Stimulated activated CD8-positive, alpha-beta memory T cell treated with anti-CD3 and anti-CD28 coated beads, Interleukin-7, amount 100 ng/mL, for 24 hours (primary cell): ENCODE measurements around the gene C4orf51.

Source experiments
- DNase-seq: peaks from one replicate; pipeline ENCODE4 v3.0.0-alpha.2; 2020; ENCODE audit warnings: low read depth

The C4orf51 gene

DNA sequence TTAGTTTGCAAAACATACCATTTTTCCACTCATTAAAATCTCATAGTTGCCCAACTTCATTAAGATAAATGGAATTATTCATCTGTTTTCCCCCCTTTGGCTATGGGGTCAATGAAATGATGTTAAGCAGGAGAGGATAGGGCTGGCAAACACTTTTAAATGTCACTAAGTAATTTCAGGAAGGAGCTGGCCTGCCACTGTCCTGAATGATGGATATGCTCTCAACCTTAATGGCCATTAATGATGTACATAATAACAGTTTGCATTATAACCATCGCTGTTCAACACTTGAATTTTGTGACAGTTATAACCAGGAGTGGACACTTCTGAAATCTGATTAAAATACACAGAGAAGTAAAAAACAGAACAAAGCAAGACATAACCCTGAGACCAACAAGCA lies 77.2 kb downstream of the C4orf51 start:
- DNase-seq = no peak

DNA sequence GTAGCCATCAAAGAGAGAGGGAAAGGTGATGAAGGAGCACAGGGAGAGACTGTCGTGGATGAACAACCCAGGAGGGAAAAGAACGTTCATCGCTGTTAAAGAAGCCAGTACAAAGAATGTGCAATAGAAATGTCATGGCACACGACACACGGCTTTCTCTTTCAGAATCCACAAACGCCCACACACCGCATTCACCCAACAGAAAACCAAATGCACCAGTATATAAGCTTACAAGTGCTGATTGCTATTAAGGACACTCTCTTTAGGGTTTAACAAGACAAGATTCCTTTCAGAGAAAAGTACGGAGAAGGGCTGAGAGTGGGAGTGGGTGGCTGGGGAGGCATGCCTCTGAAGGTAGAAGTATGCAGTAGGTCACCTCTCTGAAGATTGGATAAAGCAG lies 80.2 kb downstream of the C4orf51 start:
- no peak for DNase-seq

DNA sequence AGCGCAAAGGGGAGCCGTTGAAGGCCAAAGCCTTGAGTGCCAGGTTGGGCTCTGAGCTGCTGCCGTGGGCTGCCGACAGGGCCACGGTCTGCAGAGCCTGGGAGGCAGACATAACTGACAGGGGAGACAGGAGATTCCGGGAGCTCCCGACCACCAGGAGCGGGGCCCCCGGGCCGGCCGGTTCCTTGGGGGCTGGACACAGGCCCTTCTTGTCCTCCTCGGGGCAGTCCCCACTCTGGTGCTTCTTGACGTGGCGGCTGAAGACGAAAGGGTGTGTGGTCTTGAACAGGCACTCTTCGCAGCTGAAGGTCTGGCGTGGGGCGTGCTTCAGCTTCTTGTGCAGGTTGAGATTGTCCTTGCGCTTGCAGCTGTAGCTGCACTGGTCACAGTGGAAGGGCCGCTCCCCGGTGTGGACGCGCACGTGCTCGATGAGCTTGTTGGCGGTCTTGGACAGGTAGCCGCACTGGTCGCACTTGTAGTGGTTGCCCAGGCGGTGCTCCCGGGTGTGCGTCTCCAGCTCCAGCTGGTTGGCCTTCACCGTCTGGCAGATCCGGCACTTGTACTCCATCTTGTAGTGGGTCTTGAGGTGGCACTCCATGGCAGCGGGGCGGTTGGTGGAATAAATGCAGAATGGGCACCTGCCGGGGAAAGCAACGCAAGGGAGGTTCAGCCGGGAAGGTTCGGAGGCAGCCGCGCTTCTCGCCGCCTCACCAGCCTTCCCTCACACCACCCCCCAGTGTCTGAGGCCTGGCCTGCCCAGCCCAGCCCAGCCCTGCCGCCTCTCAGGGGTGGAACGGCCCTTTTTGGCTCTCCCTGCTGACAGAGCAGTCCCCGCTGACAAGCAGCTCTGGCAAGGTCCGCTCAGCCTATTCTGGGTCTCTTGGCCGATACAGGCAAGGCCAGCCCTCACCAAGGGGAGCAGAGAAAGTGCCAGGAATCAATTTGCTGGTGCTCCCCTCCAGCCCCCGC lies 81.3 kb downstream of the C4orf51 start:
- no peak for DNase-seq

DNA sequence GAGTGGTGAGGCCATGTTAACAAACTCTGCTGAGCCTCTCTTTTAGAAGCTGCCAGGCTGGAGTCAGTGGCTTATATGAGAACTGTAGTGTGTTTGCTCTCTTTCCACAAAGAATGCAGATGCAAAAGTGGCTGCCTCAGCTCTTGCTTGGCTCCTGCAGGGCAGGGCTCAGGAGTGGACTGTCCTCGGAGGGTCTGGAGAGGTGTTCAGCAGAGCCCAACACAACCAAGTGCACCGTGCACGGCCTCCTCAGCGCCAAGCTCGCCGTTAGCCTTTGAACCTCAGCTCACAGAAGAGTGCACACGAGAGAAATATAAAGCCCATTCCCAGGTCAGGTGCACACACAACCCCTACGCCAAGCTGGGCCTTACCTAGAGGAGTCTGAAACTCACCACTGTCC lies 82.8 kb downstream of the C4orf51 start:
- no peak for DNase-seq

DNA sequence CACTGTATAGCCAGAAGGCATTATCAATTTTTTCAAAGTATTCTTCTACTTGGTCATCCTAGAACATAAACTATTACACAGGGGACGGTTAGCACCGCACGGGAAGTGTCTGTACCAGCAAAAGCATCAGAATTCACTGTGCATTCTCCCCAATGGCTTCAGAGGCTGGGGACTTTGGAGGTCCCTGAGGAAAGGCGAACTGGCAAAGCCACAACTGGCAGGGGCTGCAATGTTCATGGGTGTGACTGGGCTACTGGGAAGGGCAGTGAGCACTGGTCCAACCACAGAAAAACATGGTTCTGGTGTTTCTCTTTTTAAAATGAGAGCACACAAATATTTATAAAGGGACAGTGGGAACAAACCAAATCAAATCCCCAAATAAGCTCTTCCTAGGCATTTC lies 83.5 kb downstream of the C4orf51 start:
- DNase-seq = no peak

DNA sequence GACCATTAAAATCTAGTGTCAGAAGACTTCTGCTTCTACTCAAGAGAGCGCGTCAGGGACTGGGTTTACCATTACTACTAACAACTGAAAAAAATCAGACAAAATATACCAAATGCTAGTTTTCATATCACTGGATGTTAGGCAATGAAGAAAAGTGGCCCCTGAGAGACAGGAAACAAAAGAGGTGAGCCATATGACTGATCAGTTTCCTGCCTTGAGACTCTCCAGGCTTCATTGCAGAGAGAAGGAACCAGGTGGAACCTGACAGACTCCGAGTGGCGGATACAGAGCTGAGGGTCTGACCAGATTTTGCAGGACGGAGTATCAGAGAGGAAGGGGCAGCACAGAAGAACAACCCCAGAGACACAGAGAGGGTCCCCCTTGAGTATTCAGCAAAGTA lies 86.3 kb downstream of the C4orf51 start:
- no peak for DNase-seq

DNA sequence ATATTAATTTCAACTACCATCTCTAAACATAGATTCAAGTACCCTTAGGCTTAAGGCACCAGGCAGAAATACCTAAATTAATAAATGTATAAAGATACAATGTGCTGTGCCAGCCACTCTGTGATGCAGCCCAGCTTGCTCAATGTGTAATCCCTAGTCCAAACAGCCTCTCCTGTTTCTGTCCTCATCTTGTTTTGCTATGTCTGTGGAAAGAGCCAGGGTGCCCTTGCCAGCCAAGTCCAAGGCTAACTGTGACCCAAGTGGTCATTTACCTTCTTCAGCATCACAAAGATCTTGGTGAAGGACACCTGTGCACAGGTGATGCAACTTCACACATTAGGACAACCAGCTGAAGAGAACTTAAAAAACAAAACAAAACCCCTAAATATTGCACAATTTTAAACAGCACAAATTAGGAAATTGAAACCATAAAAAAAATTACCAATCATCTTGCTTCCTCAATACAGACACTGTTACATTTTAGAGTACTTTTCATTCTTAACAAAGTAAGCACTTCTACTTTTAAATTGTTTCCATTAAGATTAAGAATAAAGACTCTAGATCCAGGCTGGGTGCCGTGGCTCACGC lies 89.6 kb downstream of the C4orf51 start:
- no peak for DNase-seq

DNA sequence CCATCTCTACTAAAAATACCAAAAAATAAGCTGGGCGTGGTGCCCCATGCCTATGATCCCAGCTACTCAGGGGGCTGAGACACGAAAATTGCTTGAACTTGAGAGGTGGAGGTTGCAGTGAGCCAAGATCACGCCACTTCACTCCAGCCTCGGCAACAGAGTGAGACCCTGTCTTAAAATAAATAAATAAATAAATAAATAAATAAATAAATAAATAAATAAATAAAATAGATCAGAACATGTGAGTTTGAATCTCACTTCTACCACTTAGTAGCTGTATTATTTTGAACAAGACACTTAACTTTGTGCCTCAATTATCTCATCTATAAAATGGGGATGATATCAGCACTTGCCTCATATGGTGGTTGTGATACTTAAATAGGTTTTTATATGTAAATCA lies 90.2 kb downstream of the C4orf51 start:
- DNase-seq = no peak

DNA sequence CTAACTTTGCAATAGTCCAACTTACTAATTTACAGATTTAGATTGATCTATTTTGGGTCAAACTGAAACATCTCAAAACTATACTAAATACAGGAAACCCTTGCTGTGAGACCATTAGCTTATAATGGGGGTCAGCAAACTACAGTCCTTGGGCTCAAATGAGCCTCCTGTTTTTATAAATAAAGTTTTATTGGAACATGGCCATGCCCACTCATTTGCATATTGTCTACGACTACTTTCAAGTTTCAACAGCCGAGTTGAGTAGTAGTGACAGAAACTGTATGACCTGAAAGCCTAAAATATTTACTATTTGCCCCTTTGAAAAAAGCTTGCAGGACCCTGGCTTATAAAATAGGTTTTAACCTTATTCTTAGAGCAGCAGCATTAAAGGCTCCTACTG lies 92.4 kb downstream of the C4orf51 start:
- no peak for DNase-seq

DNA sequence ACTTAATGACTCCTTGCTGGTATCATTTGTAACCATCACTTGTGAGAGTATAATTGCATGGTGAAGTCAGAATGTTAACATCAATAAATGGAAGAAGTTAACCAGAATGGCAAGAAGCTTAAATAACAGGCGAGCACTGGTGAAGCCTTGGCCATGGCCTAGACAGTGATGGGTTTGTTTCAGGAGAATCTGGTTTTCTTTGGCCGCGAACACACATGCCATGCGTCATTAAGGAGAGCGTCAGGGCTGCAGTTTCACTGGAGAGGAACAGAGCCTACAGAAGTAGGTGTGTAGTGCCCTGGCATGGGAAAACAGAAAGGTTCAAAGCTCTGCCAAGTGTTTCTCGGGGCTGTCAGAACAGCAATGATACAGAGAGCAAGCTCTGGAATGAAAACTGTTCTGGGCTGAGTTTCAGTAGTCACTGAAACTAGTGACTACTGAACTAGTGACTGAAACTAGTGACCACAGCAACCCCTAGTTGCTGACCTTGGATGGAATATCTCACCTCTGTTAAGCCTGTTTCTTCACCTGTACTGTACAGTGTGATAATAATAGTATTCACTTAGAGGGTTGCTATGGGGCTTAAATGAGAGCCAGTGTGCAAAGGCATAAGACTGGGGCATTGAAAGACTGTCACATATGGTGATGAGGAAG lies 93.8 kb downstream of the C4orf51 start:
- no peak for DNase-seq

DNA sequence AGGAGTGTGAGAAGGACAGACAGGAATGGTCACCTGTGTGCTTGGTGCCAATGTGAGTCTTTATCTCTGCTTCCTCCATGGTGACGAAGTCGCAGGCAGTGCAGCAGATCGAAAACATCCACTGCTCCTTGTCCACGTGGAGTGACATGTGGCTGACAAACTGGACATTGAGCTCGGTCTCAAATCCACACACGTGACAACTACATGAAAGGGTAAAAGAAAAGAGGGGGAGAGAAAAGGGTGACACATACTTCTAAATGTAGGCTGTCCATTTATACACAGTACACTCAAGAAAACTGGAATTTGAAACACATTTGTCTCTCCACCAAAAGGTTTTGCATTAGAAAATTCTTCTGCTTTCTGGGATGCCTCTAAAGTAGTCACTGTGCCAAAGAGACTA lies 94.5 kb downstream of the C4orf51 start:
- no peak for DNase-seq

DNA sequence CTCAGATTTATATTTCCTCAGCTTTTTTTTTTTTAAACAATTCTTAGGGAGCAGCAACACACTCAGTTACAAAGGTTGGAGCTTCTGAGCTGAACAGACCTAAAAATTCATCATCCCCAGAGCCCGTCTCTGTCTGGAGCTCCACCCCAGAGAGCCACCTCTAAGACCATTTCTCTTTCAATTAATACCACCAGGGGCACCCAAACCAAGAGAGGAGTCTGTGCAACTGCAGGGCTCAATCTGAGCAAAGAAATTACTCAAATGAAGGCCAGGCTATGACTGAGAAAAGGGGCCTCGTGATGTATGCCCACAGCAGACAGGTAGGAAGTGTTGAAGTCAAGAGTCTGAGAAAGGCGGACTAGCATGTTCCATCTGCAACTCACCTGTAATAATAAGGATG lies 95.5 kb downstream of the C4orf51 start:
- DNase-seq = no peak

DNA sequence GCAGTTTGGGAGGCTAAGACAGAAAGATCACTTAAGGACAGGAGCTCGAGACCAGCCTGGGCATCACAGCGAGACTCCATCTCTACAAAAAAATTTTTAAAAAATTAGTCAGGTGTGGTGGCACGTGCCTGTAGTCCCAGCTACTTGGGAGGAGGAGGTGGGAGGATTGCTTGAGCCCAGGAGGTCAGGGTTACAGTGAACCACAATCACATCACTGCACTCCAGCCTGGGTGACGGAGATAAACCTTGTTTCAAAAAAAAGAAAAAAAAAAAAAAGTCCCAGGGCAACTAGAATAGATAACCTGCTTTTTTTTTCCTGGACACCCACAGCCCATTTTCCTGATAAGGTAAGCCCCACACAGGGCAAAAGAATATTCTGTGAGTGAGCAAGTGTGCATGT lies 96.3 kb downstream of the C4orf51 start:
- no peak for DNase-seq

DNA sequence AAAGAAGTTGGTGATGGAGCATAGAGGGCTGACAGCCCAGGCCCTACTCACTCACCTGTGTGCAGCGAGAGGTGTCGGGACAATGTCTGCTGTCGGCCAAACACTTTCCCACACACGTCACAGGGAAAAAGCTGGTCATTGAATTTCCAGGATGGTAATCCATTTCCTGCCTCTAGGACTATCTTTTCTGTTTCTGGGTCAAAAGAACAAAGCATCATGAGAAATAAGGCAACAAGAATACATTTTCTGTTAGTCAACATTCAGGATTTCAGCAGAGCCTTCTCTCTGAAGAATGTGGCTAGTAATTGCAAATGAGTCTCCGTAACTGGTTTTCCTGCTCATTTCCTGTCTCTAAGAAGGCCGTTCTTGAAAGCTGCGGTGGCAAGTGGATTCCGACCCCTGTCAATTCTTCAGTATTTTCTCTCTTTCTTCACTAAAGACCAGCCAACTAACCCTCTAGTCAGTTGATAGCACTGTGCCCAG lies 99.4 kb downstream of the C4orf51 start:
- DNase-seq = no peak

DNA sequence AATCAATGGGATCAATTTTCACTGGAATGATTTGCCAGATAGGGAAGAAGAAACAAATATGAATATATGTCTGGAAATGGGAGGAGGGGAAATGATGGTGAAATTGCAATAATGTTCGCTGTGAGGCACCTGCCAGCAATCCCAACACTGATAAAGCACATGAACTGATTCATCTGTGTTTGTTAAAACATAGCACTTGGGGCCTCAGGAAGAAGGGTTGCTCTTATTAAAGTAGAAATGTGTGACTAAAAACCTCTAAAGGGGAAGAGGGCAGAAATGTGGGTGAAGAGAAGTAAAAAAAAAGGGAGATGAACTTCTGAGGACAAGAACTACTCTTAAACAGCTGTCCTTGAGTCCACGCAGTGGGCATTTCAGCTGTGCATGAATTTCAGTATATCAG lies 101.4 kb downstream of the C4orf51 start:
- DNase-seq = no peak
